ENCODE data around the gene FAM227B. TPM values are rescaled to one million over a fixed set of nuclear protein-coding genes. Genes with fewer than 3 reads are reported as not detected.
"Not testable (repeated sequence)": the region's sequence is repeated elsewhere in the genome, so short reads cannot be mapped to it uniquely, and the experiment has no call there.

The FAM227B gene
- 6.0 TPM for total RNA-seq

DNA sequence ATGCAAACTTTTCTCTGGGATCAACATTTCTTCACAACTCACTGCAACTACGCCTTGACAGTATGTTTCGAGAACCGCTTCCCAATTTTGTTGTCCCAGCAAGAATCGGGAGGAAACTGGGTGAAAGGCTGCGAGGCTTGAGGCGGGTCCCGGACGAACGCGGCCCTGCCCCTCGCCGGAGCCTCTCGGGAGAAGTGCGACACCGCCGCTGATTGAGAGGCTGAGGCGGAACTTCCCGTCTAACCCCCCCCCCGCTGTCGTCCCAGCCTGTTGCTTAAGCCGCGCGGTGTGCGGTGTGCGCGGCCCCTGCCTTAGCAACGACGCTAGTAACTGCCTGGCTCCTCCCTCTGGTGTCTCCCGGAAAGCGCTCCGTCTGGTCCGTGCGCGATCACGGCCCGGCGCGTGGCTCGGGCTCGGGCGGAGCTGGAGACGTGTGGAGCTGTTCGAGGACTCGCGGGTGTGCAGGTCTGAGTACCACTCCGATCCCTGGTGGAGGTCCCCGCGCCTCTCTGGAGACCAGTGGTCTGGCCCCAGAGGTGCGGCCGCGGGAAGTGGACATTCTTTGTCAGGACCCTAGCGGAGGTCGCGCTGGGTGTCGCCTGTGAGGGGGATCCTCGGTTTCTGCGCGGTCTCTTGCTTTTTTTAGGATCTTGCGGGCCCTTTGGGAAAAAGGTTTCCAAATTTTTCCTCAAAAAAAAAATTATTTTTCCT lies at the start of gene FAM227B, which contains the start of gene DTWD1:
TSS of gene FAM227B (minus strand) at position 161 of the 711 bp plus-strand sequence. CDS start 5,647 bp downstream, outside the sequence.
TSS of gene DTWD1 (plus strand) at position 391 of the 711 bp plus-strand sequence. CDS start 4,120 bp downstream, outside the sequence.
- peak; percentile 97 for DNase-seq (ENCODE audit: low spot score)

DNA sequence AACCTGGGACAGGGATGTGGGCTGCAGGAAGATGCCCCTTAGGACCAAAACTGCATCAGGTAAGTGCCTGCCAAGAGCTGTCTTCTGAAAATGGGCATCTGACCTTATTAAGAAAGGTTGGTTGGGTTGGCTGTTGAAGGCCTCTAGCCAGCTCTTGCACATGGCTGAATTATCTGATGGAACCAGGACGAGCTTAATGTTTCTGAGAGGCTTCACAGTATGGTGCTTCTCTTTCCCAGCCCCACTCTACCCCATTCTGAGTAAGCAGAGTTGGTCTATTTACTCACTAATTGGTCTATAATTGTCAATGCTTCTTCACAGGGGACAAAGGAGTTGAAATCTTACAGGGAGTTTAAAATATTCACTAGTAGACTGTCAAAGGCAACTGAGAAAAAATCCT lies 48.7 kb upstream of the FAM227B start:
- DNase-seq (ENCODE audit: low spot score): no peak

- DNase-seq (ENCODE audit: low spot score): not testable (repeated sequence)
These were observed 45.9 kb upstream of the FAM227B start for GRCh38 chr15:49666486-49666885.

- no peak for DNase-seq (ENCODE audit: low spot score)
These were observed 44.1 kb upstream of the FAM227B start for GRCh38 chr15:49664716-49665115.

DNA sequence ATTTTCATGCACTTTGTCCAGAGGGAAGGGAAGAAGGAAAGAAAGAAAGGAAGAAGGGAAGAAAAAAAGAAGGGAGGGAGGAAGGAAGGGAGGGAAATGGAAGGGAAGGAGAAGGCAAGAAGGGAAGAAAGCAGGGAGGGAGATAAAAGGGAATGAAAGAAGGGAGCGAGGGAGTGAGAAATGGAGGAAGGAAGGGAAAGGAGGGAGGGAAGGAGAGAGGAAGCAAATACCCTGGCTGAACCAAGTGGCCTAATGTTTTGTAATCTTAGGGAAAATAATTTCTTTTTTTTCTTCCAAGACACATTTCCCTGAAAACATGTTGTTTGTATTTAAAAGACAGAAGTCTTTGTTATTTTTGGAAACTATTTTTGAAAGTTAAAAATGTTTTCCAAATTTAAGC lies 36.1 kb upstream of the FAM227B start:
- DNase-seq (ENCODE audit: low spot score): no peak

DNA sequence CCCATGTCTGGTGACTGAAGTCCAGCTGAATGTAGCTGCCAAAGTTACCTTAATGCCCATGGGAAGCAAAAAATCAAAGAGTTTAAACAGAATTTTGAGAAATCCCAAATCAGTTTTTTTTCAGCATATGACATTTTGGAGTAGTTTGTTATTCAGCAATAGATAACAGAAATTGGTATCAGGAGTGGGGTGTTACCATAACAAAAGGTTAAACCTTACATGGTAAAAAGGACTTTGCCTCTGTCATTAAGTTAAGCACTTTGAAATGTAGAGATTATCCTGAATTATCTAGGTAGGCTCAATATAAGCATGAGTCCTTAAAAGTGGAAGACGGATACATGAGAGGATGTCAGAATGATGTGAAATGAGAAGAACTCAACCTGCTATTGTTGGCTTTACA lies 32.3 kb upstream of the FAM227B start:
- DNase-seq (ENCODE audit: low spot score): no peak

- no peak for DNase-seq (ENCODE audit: low spot score)
These were observed 30.1 kb upstream of the FAM227B start for GRCh38 chr15:49650676-49651075.

DNA sequence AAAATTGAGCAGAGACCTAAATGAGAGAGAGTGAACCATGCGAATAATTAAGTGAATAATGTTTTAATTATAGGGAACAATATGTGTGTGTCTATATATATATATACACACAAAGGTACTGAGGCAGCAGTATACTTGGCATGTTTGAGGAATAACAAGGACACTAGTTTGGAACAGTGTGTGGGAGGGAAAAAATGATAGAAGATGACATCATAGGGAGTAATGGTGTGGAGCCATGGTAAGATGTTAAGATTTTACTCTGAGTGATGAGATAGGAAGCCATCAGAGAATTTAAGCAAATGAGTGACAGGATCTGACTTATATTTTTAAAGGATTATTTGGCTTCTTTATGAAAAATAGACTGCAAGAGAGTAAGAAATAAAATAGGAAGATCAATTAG lies 29.4 kb upstream of the FAM227B start:
- DNase-seq (ENCODE audit: low spot score): no peak

DNA sequence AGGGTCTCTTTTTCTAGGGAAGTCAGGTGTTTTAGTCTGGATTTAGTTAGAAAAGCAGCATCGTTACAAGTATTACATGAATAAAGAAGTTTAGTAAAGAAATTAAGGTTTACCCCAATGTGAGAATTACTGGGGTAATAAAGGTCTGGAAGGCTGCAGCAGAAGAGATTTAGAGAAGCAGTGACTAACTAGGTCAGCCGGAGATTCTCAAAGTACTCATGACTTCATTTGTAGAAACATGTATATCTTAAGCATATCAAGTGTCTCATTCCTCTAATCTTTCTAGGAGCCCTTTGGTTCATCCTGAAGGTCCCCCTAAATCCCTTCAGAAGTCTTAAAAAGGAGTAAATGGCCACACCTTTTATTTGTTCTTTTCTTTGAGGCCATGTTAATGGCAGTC lies 26.3 kb upstream of the FAM227B start:
- DNase-seq (ENCODE audit: low spot score): no peak

- peak; percentile 85 for DNase-seq (ENCODE audit: low spot score)
These were observed 25.3 kb upstream of the FAM227B start for GRCh38 chr15:49645941-49646340.

- no peak for DNase-seq (ENCODE audit: low spot score)
These were observed 24.7 kb upstream of the FAM227B start for GRCh38 chr15:49645277-49645676.

DNA sequence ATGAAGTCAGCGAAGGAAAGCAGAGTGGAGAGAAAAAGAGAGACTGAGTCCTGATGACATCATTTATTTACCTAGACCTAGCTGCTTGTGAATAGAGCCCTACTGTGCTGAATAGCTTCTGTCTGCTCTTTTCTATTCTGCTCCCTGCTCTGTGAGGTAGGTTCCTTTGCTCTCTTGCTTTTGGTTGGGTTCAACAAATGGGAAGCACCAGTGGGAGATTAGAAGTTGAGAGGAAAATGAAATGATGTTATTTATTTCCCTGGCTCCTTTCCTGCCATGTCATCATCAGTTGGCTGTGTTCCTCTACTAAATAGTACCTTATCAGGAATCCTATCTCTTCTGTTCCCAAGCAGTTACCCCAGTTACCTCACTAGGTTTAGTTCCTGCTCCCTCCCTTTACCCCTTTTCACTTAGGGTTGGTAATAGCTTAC lies 23.8 kb upstream of the FAM227B start:
- no peak for DNase-seq (ENCODE audit: low spot score)

DNA sequence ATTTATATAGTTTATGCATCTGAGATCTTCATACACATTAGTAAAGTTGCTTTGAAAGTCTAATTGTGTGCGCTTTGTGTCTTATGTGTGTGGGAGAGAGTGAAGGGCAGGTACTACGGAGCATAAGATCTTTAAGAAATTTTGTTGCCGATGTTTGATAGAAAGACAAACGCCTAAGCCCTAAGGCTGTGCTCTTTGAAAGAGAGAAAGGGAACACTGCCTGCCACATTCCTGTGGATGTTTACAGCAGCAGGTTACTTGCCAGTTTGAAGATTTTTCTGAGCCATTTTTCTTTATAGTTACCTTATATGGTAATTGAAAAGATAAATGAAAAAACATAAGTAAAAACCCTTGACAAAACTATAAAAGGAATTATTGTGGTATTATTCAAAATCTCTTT lies 17.2 kb upstream of the FAM227B start:
- no peak for DNase-seq (ENCODE audit: low spot score)

DNA sequence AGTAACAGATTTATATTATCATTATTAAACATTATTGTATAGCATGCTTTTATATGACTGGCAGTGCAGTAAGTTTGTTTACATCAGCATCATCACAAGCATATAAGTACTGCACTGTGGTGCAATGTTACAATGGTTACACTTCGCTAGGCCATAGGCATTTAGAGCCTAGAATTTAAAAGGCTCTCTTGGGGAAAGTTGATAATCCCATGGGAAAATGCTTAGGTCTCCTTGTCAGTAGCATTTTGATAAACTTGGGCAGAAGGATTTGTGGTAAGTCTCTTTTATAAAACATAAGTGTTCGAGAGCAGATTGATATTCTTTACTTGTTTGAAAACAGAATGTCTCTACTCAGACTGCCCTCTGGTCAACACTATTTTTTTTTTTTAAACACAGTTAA lies 7.8 kb upstream of the FAM227B start:
- DNase-seq (ENCODE audit: low spot score): no peak

DNA sequence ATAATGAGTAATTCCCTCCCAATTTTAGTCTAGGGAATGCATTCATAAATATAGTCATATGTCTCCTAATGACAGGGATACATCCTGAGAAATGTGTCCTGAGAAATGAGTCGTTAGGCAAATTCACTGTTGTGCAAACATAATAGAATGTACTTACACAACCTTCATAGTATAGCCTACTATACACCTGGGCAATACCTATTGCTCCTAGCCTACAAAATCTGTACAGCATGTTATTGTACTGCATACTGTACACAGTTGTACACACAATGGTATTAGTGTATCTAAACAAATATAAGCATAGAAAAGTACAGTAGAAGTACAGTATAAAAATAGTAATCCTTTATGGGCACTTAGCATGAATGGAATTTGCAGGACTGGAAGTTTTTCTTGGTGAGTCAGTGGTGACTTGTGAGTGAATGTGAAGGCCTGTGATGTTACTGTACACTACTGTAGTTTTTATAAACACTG lies 6.8 kb upstream of the FAM227B start:
- no peak for DNase-seq (ENCODE audit: low spot score)

DNA sequence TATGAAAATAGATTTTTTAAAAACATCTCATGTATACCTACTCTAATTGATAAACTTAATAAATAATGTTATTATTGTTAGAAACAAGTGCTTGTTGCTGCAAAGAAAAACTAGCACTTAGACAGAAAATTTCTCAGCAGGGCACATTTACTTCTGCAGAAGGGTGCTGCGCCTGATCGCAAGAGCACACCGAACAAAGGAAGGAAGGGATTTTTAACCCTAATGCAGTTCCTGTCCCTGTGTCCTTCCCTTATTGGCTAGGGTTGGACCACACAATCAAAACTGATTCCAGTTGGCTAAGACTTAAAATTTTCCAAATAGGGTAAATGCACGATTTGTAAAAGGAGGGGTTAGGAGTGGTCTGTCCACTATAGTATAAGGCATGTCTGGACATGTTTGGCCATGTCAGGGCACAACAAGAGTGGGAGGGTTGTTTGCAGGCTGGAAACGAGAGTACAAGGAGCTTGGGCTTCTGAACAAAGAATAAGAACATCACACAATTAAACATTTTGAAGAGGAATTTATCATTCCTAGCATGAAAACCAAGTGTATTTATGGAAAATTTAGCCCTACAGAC lies 4.9 kb upstream of the FAM227B start:
- DNase-seq (ENCODE audit: low spot score): no peak

- no peak for DNase-seq (ENCODE audit: low spot score)
These were observed 3.4 kb upstream of the FAM227B start for GRCh38 chr15:49624056-49624455.

- no peak for DNase-seq (ENCODE audit: low spot score)
These were observed 1.9 kb upstream of the FAM227B start for GRCh38 chr15:49622561-49622960.

- DNase-seq (ENCODE audit: low spot score): no peak
These were observed 1.3 kb upstream of the FAM227B start for GRCh38 chr15:49621887-49622286.

- DNase-seq (ENCODE audit: low spot score): no peak
These were observed 788 bp upstream of the FAM227B start for GRCh38 chr15:49621401-49621811.

DNA sequence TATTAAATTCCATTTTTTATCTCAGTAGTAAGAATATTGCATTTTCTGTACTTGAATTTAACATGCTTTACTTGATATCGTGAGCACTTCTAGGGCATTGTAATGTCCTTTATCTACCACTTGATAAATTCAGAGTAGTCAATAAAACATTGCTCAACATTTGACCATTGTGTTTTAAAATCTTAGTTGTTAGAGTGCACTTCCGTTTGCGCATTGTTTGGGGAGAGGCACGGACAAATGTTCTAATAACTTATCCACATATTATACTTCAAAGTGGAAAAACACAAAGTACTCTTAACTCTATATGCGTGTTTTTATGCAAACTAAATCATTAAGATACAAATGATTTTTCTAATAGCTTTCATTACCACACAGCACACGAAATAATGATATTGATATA lies 419 bp downstream of the FAM227B start:
- no peak for DNase-seq (ENCODE audit: low spot score)

GRCh38 chr15:49619226-49619625 lies 1.4 kb downstream of the FAM227B start:
- no peak for DNase-seq (ENCODE audit: low spot score)

DNA sequence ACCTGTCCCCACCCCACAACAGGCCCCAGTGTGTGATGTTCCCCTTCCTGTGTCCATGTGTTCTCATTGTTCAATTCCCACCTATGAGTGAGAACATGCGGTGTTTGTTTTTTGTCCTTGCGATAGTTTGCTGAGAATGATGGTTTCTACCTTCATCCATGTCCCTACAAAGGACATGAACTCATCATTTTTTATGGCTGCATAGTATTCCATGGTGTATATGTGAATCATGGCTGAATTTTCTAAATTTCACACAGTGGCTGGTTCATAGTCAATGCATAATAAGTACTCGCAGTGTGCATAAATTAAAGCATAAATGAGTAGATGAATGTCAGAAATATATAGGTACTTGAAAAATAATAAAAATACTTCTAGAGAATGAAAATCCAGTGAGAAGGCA lies 8.4 kb downstream of the FAM227B start:
- not testable (repeated sequence) for DNase-seq (ENCODE audit: low spot score)

All from mucosa of gallbladder (tissue), 1 donor.